HK-2 (cell line): ENCODE results near the gene MAP3K5.

Experiments used
- DNase-seq: peaks from one replicate; pipeline ENCODE4 v3.0.0-alpha.2; 2018; ENCODE audit not compliant: unreplicated experiment

MAP3K5 gene

GRCh38 chr6:136544326-136544725, 248.0 kb downstream of the MAP3K5 start:
- DNase-seq: no peak

DNA sequence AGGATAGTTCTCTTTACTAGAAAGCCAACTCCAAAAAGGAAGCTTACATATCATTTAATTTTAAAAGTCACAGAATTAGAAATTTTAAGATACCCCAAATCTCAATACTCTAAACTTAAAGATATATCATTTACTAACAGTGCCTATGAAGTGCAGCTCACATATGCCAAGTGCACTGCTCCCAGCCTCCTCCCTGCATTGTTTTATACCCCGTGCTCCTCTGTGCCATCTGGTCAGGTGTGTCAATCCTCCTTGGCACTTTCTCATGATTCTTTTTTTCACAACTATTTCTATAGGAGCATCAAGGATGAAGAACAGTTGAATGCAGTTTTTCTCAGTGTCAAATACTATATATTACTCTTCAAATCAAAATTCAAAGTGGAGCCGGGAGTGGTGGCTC, 250.9 kb downstream of the MAP3K5 start:
- DNase-seq: no peak

DNA sequence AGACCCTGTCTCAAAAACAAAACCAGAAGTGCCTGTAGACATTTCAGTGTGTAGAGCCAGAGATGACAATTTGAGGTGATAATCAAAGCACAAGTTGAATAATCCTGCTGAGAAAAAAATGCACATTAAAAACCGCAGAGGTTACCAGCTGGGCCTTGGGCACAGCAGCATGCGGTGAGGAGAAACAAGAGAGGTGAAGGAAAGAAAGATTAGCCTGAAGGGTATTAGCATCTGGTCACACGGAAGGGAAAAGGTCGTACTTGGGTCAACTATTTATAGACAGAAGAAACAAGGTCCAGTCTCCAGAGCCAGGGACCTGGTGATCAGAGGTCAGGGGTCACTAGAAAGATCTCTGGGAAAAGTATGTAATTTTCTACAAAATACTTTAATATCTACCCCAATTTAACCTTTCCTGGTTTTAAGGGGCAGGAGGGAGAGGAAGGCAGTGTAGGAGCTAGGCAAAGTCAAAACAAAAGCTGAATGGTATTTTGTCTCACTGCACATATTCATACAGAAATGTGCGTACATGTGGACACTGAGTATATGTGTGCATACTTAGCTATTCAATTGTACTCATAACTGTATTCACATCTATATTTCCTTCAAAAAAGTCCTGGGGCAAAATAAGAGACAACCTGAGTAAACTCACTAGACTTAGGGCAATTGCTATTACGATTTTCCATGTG, 252.2 kb downstream of the MAP3K5 start:
- DNase-seq: no peak

DNA sequence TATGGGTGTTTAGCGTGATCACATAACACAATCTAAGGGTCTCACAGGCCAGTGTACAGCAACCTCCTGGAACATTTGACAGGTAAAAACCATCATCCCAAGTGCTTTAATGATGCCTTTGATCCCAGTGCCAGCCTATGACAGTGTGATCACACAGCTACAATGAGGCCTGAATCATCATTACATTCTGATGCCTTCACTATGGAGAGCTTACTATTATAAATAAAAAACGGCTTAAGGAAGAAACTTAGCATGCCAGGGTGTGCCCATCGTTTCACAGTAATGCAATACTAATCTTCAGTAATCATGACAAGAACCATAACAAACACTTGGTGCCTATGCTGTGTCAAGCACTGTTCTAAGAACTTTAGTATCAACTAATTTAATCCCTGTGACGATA, 253.4 kb downstream of the MAP3K5 start:
- DNase-seq: no peak

GRCh38 chr6:136535880-136536650, 256.2 kb downstream of the MAP3K5 start:
- no peak for DNase-seq

GRCh38 chr6:136535017-136535765, 257.1 kb downstream of the MAP3K5 start:
- no peak for DNase-seq

GRCh38 chr6:136534268-136534667, 258.0 kb downstream of the MAP3K5 start:
- DNase-seq: no peak

DNA sequence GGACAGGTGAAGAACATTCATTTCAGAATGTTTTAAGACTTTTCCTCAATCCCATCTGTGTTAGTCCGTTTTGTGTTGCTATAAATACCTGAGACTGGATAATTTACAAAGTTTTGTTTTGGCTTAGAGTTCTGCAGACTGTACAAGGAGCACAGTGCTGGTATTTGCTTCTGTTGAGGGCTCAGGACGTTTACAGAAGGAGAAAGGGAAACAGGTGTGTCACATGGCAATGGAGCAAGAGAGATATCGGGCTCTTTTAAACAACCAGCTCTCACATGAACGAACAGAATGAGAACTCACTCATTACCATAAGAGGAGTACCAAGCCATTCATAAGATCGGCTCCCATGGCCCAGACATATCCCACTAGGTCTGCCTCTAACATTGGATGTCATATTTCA, 258.8 kb downstream of the MAP3K5 start:
- DNase-seq: no peak

DNA sequence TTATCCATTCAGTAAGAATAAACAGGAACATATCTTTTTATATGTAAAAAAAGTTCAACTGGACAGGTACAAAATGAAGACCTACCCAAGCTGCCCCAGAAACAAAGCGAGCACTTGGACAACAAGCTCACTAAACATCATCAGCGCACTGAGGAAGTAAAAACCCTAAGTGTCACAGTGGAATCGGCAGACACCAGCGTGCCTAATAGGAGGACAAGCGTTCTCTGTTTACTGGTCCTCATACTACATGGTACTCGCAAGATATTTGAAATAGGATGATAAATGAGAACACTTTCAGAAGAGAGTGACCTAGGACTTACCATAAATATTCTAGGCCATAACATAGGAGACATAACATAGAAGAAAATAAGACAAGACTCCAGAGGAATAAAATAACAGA, 260.2 kb downstream of the MAP3K5 start:
- DNase-seq: no peak

- DNase-seq: no peak
Observed at GRCh38 chr6:136529710-136530109, 262.6 kb downstream of the MAP3K5 start.

GRCh38 chr6:136528477-136528876, 263.8 kb downstream of the MAP3K5 start:
- no peak for DNase-seq

DNA sequence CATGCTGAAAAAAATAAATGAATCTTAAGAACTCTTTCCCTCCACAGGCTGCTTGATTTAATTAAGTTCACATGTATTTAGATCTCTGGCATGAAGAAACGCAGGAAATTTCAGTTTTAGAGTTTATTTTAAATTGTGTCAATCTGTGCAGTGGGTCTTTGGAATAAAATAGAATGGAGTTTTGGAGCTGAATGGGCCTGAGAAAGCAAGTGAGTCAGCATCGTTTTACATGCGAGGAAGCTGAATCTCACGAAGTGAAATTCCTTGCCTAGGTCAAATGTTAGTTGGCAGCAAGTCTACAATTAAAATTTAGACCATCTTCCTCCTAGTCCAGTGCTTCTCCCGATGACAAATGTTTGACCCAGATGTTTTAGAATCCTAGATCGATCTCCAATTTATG, 264.4 kb downstream of the MAP3K5 start:
- DNase-seq: no peak

GRCh38 chr6:136526937-136527336, 265.3 kb downstream of the MAP3K5 start:
- no peak for DNase-seq

- DNase-seq: no peak
Observed at GRCh38 chr6:136526196-136526930, 265.9 kb downstream of the MAP3K5 start.

DNA sequence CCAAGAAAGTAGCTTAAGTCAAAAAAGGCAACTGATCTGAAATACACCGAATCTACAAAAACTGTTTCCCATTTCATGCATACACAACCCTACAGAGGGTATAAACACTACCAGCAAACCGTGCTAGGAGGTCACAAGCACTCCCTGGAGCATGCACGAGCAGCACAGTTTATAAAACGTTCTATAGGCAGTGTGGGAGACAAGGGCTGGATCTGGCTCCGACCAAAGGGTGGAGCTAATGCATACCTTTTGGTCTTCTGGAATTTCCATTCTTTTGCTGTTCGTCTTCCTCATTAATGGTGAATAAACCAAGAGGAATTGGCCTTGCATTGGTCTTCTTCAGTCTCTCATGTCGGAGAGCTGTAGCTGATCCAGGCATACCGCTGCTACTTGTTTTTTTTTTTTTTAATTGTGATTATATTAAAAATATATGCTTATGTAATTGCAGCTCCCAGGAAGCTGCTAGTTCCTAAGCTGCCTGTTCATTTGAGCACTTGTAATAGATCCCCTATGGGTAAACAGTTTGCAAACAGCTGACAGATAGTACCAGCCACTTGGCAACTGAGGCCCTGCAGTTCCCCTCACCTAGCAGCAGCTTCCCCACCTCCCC, 266.6 kb downstream of the MAP3K5 start:
- no peak for DNase-seq

- no peak for DNase-seq
Observed at GRCh38 chr6:136524936-136525413, 267.3 kb downstream of the MAP3K5 start.

DNA sequence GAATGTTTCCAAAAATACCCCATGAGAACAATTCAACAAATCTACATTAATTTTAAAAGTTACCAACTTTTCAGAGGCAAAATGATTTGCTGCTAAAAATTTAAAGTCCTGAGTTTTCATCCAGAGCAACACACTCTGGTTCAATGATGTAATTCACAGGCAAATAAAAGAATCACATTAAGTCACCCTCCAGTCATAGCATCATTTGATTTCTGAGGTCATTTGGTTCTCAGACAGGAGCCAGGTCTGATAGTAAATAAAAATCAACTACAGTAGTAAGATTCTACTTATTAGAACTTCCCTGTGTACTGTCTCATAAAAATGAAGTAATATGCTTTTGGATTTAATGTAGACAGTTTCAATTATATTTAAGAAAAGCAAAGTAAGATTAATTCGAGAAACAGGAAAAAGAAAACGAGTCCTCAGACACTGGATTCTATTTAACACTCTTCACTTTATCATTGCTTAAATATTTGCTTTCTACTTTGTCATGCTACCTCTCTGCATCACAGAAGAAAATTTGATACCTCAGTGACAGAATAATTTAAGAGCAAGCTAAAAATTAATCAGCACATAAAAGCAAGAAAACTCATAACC, 267.8 kb downstream of the MAP3K5 start:
- DNase-seq: no peak

- no peak for DNase-seq
Observed at GRCh38 chr6:136523196-136523595, 269.1 kb downstream of the MAP3K5 start.

- DNase-seq: no peak
Observed at GRCh38 chr6:136522636-136523035, 269.6 kb downstream of the MAP3K5 start.

- no peak for DNase-seq
Observed at GRCh38 chr6:136521911-136522310, 270.4 kb downstream of the MAP3K5 start.

DNA sequence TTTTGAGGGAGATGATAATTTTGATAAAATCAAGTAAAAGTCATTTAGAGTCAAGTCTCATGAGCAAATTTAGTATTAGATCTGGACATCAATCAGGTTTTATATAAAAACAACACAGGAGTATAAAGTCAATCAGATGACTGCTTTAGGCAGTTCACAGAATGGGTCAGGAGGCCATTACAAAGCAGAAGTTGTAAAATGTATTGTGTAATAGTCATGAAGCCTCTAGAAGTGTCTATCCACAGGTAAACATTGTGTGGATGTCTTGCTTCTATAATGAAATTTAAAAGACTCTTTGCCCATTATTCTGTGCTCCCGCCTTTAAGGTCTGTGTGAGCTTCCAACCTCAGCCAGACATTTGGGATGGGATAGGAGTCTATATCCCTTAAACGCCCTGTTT, 270.9 kb downstream of the MAP3K5 start:
- no peak for DNase-seq
